Sigmoid colon (tissue), 7 donors: Measurements from ENCODE around the gene TENM4. TPM values are rescaled to one million over a fixed set of nuclear protein-coding genes. Genes with fewer than 3 reads are reported as not detected.

Source experiments
- DNase-seq: peaks from one replicate; pipeline ENCODE4 v3.0.0-alpha.2; 2019
- H3K27ac ChIP-seq, 4 donors: fragments of 200-600 bp; sonication (generic); one replicate each; pipeline ENCODE4 v1.5.1; 2016 to 2019; ENCODE audit warnings: mild to moderate bottlenecking in 1 of 4
- H3K27me3 ChIP-seq, 3 donors: fragments of 200-600 bp; sonication (generic); one replicate each; pipeline ENCODE4 v1.5.1; 2019; ENCODE audit warnings: mild to moderate bottlenecking in 1 of 3
- H3K36me3 ChIP-seq, 4 donors: fragments of 200-600 bp; sonication (generic); one replicate each; pipeline ENCODE4 v1.5.1; 2016 to 2019
- H3K4me1 ChIP-seq, 4 donors: fragments of 200-600 bp; sonication (generic); one replicate each; pipeline ENCODE4 v1.5.1; 2017 to 2019
- H3K4me3 ChIP-seq, 4 donors: fragments of 200-600 bp; sonication (generic); one replicate each; pipeline ENCODE4 v1.5.1; 2017 to 2019; ENCODE audit warnings: mild to moderate bottlenecking in 2 of 4, moderate library complexity in 1 of 4
- H3K9me3 ChIP-seq, 4 donors: fragments of 200-600 bp in 3 of 4; sonication (generic) in 3 of 4; one replicate each; pipeline versions ENCODE4 v1.5.1 to v1.6.1; 2013 to 2019
- CTCF ChIP-seq, 4 experiments: fragments of 450-650 bp in 3 of 4; fragments of 200-600 bp in 1 of 4; IDR thresholded peaks; one replicate each; pipeline ENCODE4 v1.5.1; 2016 to 2019; ENCODE audit warnings: antibody characterized with exemption in 4 of 4, mild to moderate bottlenecking in 3 of 4, moderate library complexity in 2 of 4
- EP300 ChIP-seq, 4 donors: sonication (generic); formaldehyde crosslinking; IDR thresholded peaks; one replicate each; pipeline ENCODE4 v1.6.1; 2017; ENCODE audit warnings: antibody characterized with exemption in 4 of 4
- POLR2A ChIP-seq, 2 donors: fragments of 450-650 bp; IDR thresholded peaks; one replicate each; pipeline ENCODE4 v1.6.1; 2016; ENCODE audit warnings: antibody characterized with exemption in 2 of 2, mild to moderate bottlenecking in 2 of 2, moderate library complexity in 2 of 2
- POLR2AphosphoS5 ChIP-seq, 4 donors: sonication (generic); formaldehyde crosslinking; IDR thresholded peaks; one replicate each; pipeline ENCODE4 v1.6.1; 2017; ENCODE audit warnings: antibody characterized with exemption in 4 of 4
- WGBS, 2 donors: extraction: QIAGEN DNeasy Blood & Tissue Kit; methylation state at CpG; one replicate each; pipeline ENCODE4 v1.1.7; 2013; 5-methylcytosine and 5-hydroxymethylcytosine counted together
- intact Hi-C: fragments of 100-400 bp; cut with DNase I; formaldehyde crosslinking; loops from one replicate; pipeline ENCODE4 v1.15.1; 2023
- polyA plus RNA-seq, 3 donors: library from polyadenylated mRNA; stranded (reverse); fragments of 200-250 nt; gene quantifications; one replicate each; pipeline ENCODE4 v1.2.3, GENCODE V29; 2013
- total RNA-seq, 4 donors: library from RNA; depleted of rRNA; stranded (reverse); fragments of >200 nt; gene quantifications; one replicate each; pipeline ENCODE4 v1.1.0, GENCODE V29; 2016
- donor health status: healthy with polysubstance abuse.
- donor health status: Bipolar disorder and iron deficiency.
- donor health status: healthy.

The TENM4 gene
- total and polyA plus RNA-seq, 7 donors = 0.23 to 14.6 (median 1.9) TPM; not detected in 1

- WGBS, 2 donors = 76 to 83% methylated on average over 7 of the region's 7 CpGs
- peaks cover 0 to 18% (median 4%) of the 10 kb centered on the region in 4 donors for H3K4me1 ChIP-seq
- no peak for TF ChIP-seq CTCF (IDR thresholded peaks at IDR 0.05)
- TF ChIP-seq POLR2A (IDR thresholded peaks at IDR 0.05) = no peak
- no peak for TF ChIP-seq POLR2AphosphoS5 (IDR thresholded peaks at IDR 0.05)
- TF ChIP-seq EP300 (IDR thresholded peaks at IDR 0.05) = no peak
- H3K27me3 ChIP-seq = no peaks in the 10 kb centered on the region
- H3K27ac ChIP-seq = no peak overlapping the region
- no peaks in the 10 kb centered on the region for H3K9me3 ChIP-seq
- no peak for DNase-seq
- no peaks in the 10 kb centered on the region for H3K36me3 ChIP-seq
- intact Hi-C loops = no loop called here
- no peak overlapping the region for H3K4me3 ChIP-seq
Observed at GRCh38 chr11:79241852-79242241, 199.0 kb downstream of the TENM4 start.

GRCh38 chr11:79241205-79241851 is 199.5 kb downstream of the TENM4 start:
- DNase-seq = no peak
- TF ChIP-seq POLR2AphosphoS5 (IDR thresholded peaks at IDR 0.05) (no peak), POLR2A (IDR thresholded peaks at IDR 0.05) (no peak), EP300 (IDR thresholded peaks at IDR 0.05) (no peak), CTCF (IDR thresholded peaks at IDR 0.05) (no peak)
- Histone ChIP-seq H3K9me3 (no peaks in the 10 kb centered on the region), H3K4me1 (peaks cover 0 to 18% (median 4%) of the 10 kb centered on the region in 4 donors), H3K27me3 (no peaks in the 10 kb centered on the region), H3K27ac (no peak overlapping the region), H3K4me3 (no peak overlapping the region), H3K36me3 (no peaks in the 10 kb centered on the region)
- intact Hi-C loops = no loop called here
- WGBS, 2 donors = 88 to 90% methylated on average over 7 of the region's 7 CpGs

- TF ChIP-seq EP300 (IDR thresholded peaks at IDR 0.05) (no peak), POLR2A (IDR thresholded peaks at IDR 0.05) (no peak), POLR2AphosphoS5 (IDR thresholded peaks at IDR 0.05) (no peak), CTCF (IDR thresholded peaks at IDR 0.05) (no peak)
- Histone ChIP-seq H3K27me3 (no peaks in the 10 kb centered on the region), H3K9me3 (no peaks in the 10 kb centered on the region), H3K27ac (peak overlapping the region in 2 of 4 donors; percentile 21 to 25), H3K4me3 (no peak overlapping the region), H3K36me3 (no peaks in the 10 kb centered on the region), H3K4me1 (no peaks in the 10 kb centered on the region)
- DNase-seq = no peak
- WGBS, 2 donors = 43 to 72% methylated on average over 6 of the region's 6 CpGs
- intact Hi-C loops = no loop called here
Observed at GRCh38 chr11:79237703-79238102, 203.1 kb downstream of the TENM4 start.

- H3K4me3 ChIP-seq = no peak overlapping the region
- TF ChIP-seq CTCF (IDR thresholded peaks at IDR 0.05) (no peak), POLR2A (IDR thresholded peaks at IDR 0.05) (no peak), EP300 (IDR thresholded peaks at IDR 0.05) (no peak), POLR2AphosphoS5 (IDR thresholded peaks at IDR 0.05) (no peak)
- intact Hi-C loops = no loop called here
- H3K36me3 ChIP-seq = no peaks in the 10 kb centered on the region
- no peak for DNase-seq
- H3K27ac ChIP-seq = peak overlapping the region in 2 of 4 donors; percentile 21 to 25
- no peaks in the 10 kb centered on the region for H3K9me3 ChIP-seq
- 68 to 88% methylated on average over 5 of the region's 5 CpGs for WGBS, 2 donors
- H3K4me1 ChIP-seq = no peaks in the 10 kb centered on the region
- H3K27me3 ChIP-seq = no peaks in the 10 kb centered on the region
Observed at GRCh38 chr11:79237091-79237490, 203.7 kb downstream of the TENM4 start.

- H3K27ac ChIP-seq = peak overlapping the region in 1 of 4 donors; percentile 21
- WGBS, 2 donors = 77 to 80% methylated on average over 11 of the region's 11 CpGs
- no peak for TF ChIP-seq POLR2AphosphoS5 (IDR thresholded peaks at IDR 0.05)
- no peak for TF ChIP-seq CTCF (IDR thresholded peaks at IDR 0.05)
- no peak for TF ChIP-seq POLR2A (IDR thresholded peaks at IDR 0.05)
- no peak for TF ChIP-seq EP300 (IDR thresholded peaks at IDR 0.05)
Observed at GRCh38 chr11:79236541-79236971, 204.3 kb downstream of the TENM4 start.

More at GRCh38 chr11:79236541-79236971, 204.3 kb downstream of the TENM4 start:
- Histone ChIP-seq H3K36me3 (no peaks in the 10 kb centered on the region), H3K4me3 (no peak overlapping the region), H3K4me1 (no peaks in the 10 kb centered on the region), H3K27me3 (no peaks in the 10 kb centered on the region), H3K9me3 (no peaks in the 10 kb centered on the region)
- no peak for DNase-seq
- intact Hi-C loops = no loop called here
